ENCODE results near the gene OXA1L.
"Not testable (repeated sequence)": the region's sequence is repeated elsewhere in the genome, so short reads cannot be mapped to it uniquely, and the experiment has no call there.

Gene OXA1L

GRCh38 chr14:22802860-22803686 lies 36.6 kb downstream of the OXA1L start:
- no peak for DNase-seq

DNA sequence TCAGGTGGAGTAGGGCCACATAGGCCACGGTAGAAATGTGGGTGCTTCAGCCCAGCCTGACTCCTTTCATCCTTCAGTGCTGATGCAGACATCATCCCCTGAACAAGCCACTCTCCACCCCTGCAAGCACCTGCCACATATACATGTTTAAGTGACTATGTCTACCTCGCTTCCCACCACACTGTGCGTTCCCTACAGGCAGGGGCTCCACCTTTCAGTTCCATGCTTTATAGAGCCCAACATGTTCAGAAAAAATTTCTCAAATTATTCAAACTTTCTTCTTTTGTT lies 37.1 kb downstream of the OXA1L start:
- DNase-seq: no peak

DNA sequence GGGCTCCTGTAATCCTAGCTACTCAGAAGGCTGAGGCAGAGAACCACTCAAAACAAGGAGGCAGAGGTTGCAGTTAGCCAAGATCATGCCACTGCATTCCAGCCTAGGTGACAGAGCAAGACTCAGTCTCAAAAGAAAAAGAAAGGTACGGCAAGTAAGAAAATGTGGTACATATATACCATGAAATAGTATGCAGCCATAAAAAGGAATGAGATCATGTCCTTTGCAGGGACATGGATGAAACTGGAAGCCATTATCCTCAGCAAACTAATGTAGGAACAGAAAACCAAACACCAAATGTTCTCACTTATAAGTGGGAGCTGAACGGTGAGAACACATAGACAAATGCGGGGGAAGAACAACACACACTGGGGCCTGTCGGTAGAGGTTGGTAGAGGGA lies 38.7 kb downstream of the OXA1L start:
- DNase-seq: not testable (repeated sequence)

GRCh38 chr14:22807432-22808087 lies 41.1 kb downstream of the OXA1L start:
- no peak for DNase-seq

GRCh38 chr14:22808388-22809209 lies 42.1 kb downstream of the OXA1L start:
- no peak for DNase-seq

DNA sequence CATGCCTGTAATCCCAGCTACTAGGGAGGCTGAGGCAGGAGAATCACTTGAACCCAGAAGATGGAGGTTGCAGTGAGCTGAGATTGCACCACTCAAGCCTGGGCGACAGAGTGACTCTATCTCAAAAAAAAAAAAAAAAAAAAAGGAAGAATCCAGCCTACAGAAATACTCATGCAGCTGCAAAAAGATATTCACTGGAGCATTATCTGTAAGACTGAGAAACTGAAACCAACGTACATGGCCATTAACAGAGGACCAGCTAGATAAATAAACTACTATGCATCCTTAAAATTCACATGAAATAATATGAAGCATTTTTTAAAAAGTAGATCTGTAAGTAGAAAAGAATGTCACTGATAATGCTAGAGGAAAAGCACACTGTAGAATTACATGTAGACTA lies 45.2 kb downstream of the OXA1L start:
- DNase-seq: no peak

GRCh38 chr14:22812744-22813143 lies 46.3 kb downstream of the OXA1L start:
- DNase-seq: no peak

GRCh38 chr14:22813145-22813544 lies 46.7 kb downstream of the OXA1L start:
- DNase-seq: no peak

DNA sequence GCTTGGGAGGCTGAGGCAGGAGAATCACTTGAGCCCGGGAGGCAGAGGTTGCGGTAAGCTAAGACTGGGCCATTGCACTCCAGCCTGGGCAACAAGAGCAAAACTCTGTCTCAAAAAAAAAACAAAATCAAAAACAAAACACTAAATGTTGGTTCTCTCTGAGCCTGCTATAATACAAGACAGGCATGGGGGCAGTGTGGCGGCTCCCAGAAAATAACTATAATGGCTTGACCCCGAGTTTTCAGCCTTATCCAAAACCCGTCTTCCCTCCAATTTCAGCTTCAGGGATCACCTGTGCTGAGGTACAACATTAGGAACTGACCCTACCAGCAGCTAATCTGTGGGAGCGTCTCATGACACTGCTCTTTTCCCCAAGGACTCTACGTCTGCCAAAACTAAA lies 47.9 kb downstream of the OXA1L start:
- DNase-seq: no peak

GRCh38 chr14:22814941-22815713 lies 48.6 kb downstream of the OXA1L start, which contains the start of gene SLC7A7:
TSS of gene SLC7A7 (minus strand) at chr14:22815435. CDS start at chr14:22813398, 2,037 bp downstream.
- DNase-seq: no peak

- DNase-seq: no peak
Observed at GRCh38 chr14:22819151-22819988, 52.9 kb downstream of the OXA1L start.

DNA sequence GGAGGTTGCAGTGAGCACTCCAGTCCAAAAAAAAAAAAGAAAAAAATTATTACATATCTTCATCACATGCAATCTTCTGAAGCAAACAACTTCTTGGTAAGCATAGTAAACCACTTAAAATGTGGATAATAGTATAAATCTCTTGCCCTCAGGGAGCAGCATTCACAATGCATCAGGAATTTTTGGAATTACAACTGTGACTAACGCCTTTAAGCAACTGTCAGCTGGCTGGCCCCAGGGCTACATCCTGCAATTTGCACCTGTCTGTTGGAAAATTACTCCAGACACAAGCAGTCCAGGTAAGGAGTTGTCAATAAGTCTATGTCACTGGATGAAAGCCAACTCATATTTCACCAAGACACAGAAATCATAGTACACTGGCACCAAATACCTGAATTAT lies 54.2 kb downstream of the OXA1L start:
- DNase-seq: no peak

DNA sequence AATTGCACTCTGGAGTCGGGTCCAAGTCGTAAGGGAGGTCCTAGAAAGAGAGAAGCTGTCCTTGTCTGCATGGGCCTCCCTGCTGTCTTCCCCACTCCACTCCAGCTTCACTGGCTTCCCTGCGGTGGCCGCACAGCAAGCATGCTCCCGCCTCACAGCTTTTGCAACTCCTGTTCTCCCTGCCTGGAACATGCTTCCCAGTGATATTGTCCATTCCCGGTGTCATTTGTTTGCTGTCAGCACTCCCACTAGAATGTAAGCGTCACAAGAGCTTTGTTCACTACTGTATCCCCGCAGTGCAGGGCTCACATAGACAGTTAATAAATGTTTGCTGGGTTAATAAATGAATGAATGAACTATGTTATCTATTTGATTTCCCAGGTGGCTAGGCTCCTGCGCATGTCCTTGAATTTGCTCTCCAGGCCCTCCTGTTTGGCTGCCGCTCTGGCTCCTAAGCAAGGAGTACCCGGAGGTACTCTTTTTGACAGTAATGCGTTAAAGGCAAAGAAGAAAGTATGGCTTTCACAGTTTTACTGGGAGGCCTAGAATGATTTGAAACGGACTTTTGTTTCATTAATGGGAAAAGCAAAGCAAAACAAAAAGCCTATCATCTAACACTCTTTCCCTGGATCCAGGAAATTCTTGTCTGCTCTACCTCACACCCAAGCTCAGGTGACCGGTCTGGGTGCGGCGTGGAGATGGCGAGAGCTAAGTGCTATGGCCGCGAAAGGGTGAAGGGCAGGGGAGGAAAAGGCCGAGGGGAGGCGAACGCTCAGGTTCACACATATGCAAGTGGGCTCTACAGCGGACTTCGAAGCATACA lies 54.9 kb downstream of the OXA1L start:
- no peak for DNase-seq

DNA sequence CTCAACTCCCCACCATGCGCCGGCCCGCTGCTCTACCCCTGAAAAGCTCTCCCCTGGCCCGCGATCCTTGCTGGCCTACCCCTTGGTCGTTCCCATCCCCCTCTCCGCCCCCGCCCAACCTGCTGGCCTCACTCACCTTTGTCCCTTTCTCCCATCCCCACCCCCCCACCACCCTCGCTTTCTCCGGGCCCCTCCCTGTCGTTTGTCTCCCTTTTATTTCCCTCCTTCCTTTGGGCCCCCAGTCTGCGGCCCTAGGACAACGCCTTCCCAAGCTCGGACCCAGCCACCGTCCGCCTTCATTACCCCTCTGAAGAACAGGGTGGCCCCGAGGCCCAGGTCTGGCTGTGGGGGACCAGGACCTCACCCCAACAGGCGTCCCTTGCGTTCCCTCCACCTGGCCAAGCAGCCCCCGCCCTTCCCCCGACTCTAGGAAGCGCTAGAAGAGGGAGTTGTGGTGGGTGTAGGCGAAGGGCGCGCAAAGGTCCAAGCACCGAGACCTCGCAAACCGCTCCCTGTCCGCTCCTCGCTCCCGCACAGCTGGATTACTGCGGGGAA lies 55.6 kb downstream of the OXA1L start:
- no peak for DNase-seq
